Right lobe of liver (tissue), 6 donors: ENCODE measurements around the gene KCNH2. TPM values are rescaled to one million over a fixed set of nuclear protein-coding genes. Genes with fewer than 3 reads are reported as not detected.

Experiments
- ATAC-seq, 4 donors: fragments of 200-7000 bp; cut with Tn5 transposase; one replicate each; pipeline ENCODE4 v1.9.1; 2020; ENCODE audit warnings: mild to moderate bottlenecking in 4 of 4, moderate library complexity in 4 of 4
- DNase-seq, 3 donors: peaks; one replicate each; pipeline ENCODE4 v3.0.0-alpha.2; 2020
- H3K27ac ChIP-seq, 3 donors: fragments of 200-600 bp; one replicate each; pipeline ENCODE4 v1.8.0; 2022
- H3K27me3 ChIP-seq, 2 donors: fragments of 200-600 bp; one replicate each; pipeline ENCODE4 v1.8.0; 2022
- H3K36me3 ChIP-seq, 4 donors: fragments of 200-600 bp; sonication (generic) in 1 of 4; one replicate each; pipeline versions ENCODE4 v1.5.1 to v1.8.0; 2017 to 2022; ENCODE audit warnings: control low read depth in 1 of 4
- H3K4me1 ChIP-seq, 4 donors: fragments of 200-600 bp; sonication (generic) in 1 of 4; one replicate each; pipeline versions ENCODE4 v1.5.1 to v1.8.0; 2017 to 2022; ENCODE audit warnings: control low read depth in 1 of 4
- H3K4me3 ChIP-seq, 3 donors: fragments of 200-600 bp; one replicate each; pipeline ENCODE4 v1.8.0; 2022
- H3K9me3 ChIP-seq, 4 donors: fragments of 200-600 bp; sonication (generic) in 1 of 4; one replicate each; pipeline versions ENCODE4 v1.5.1 to v1.8.0; 2017 to 2022; ENCODE audit warnings: control low read depth in 1 of 4
- CTCF ChIP-seq, 4 donors: fragments of 200-600 bp in 3 of 4; fragments of 450-650 bp in 1 of 4; IDR thresholded peaks; one replicate each; pipeline versions ENCODE4 v1.5.1 to v1.8.0; 2016 to 2022; ENCODE audit warnings: antibody characterized with exemption in 4 of 4, mild to moderate bottlenecking in 2 of 4
- POLR2A ChIP-seq: fragments of 450-650 bp; IDR thresholded peaks from one replicate; pipeline ENCODE4 v1.6.1; 2017; ENCODE audit warnings: antibody characterized with exemption, mild to moderate bottlenecking
- WGBS: methylation state at CpG from one replicate; pipeline ENCODE4 v1.1.6; 2018; ENCODE audit warnings: low coverage, low lambda C conversion rate; ENCODE audit not compliant: insufficient coverage; ENCODE audit errors: missing lambda C conversion rate; 5-methylcytosine and 5-hydroxymethylcytosine counted together
- intact Hi-C, 2 donors: fragments of 100-400 bp; cut with DNase I; formaldehyde crosslinking; loops; one replicate each; pipeline versions ENCODE4 v1.11.2 to v1.14.1; 2022
- total RNA-seq, 6 experiments: library from RNA; depleted of rRNA in 2 of 6; stranded (reverse); fragments of >200 nt in 2 of 6; fragmentation: NEBNext Ultra II Directional in 3 of 6; extraction: Animal tissue kit (Norgen Biotek cat#: 25700) in 3 of 6; gene quantifications; one replicate each; pipeline versions ENCODE4 v1.1.0 to v1.2.4, GENCODE V29; 2016 to 2023
- donor health status: DM: no; HTN: yes; CAD: no.
- donor health status: DM: no; HTN: no; CAD: no.
- donor health status: DM: no; HTN: no; CAD: no.
- donor health status: DM: no; HTN: yes; CAD: no.
- donor health status: DM: no; HTN: yes; CAD: no.

KCNH2 gene
- total RNA-seq, 6 experiments from 2014 or later = 0.11 to 0.69 (median 0.18) TPM; not detected in 1

DNA sequence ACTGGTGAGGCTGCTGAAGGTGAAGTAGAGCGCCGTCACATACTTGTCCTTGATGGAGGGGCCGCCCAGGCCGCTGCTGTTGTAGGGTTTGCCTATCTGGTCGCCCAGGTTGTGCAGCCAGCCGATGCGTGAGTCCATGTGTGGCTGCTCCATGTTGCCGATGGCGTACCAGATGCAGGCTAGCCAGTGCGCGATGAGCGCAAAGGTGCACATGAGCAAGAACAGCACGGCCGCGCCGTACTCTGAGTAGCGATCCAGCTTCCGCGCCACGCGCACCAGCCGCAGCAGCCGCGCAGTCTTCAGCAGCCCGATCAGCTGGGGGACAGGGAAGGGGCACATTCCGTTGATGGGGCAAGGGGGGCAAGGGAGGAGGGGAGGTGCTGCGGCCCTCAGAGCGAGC, 26.6 kb downstream of the KCNH2 start:
- intact Hi-C loops = no loop called here
- DNase-seq (peak in 1 of 3 donors; percentile 47), ATAC-seq (no peak)
- WGBS = no CpG with 5 or more reads among the region's 28 CpGs
- no peaks in the 10 kb centered on the region for H3K36me3 ChIP-seq
- H3K27me3 ChIP-seq = no peaks in the 10 kb centered on the region
- no peak for TF ChIP-seq POLR2A
- no peak for TF ChIP-seq CTCF (IDR thresholded peaks at IDR 0.05)
- H3K9me3 ChIP-seq = no peaks in the 10 kb centered on the region
- H3K27ac ChIP-seq = no peak overlapping the region
- H3K4me1 ChIP-seq = no peaks in the 10 kb centered on the region
- H3K4me3 ChIP-seq = no peak overlapping the region

DNA sequence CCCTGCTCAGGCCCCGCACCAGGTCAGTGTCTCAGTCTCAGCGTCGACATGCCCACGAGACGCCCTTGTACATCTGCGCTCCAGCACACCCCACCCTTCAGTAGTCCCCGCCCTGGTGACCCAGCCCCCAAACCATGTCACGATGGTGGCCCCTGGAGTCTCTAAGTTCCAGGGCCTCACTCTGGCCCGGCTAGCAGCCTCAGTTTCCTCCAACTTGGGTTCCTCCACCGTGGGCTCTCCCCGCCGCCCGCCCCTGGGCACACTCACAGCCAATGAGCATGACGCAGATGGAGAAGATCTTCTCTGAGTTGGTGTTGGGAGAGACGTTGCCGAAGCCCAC, 27.0 kb downstream of the KCNH2 start:
- no peaks in the 10 kb centered on the region for H3K36me3 ChIP-seq
- intact Hi-C loops = no loop called here
- WGBS = 96% methylated on average over 4 of the region's 16 CpGs
- ATAC-seq (no peak), DNase-seq (peak in 1 of 3 donors; percentile 47)
- H3K9me3 ChIP-seq = no peaks in the 10 kb centered on the region
- no peaks in the 10 kb centered on the region for H3K4me1 ChIP-seq
- H3K27ac ChIP-seq = no peak overlapping the region
- TF ChIP-seq POLR2A (no peak), CTCF (IDR thresholded peaks at IDR 0.05) (no peak)
- no peaks in the 10 kb centered on the region for H3K27me3 ChIP-seq
- no peak overlapping the region for H3K4me3 ChIP-seq

GRCh38 chr7:150950496-150951180, 27.5 kb downstream of the KCNH2 start:
- no peak for ATAC-seq
- Histone ChIP-seq H3K4me1 (no peaks in the 10 kb centered on the region), H3K4me3 (no peak overlapping the region), H3K27me3 (no peaks in the 10 kb centered on the region), H3K9me3 (no peaks in the 10 kb centered on the region), H3K27ac (no peak overlapping the region), H3K36me3 (no peaks in the 10 kb centered on the region)
- TF ChIP-seq CTCF (IDR thresholded peaks at IDR 0.05) (no peak), POLR2A (no peak)
- WGBS = 85% methylated on average over 6 of the region's 27 CpGs
- DNase-seq = peak in 1 of 3 donors; percentile 17
- intact Hi-C loops = no loop called here

GRCh38 chr7:150949971-150950491, 28.1 kb downstream of the KCNH2 start:
- ATAC-seq = no peak
- H3K4me1 ChIP-seq = no peaks in the 10 kb centered on the region

More at GRCh38 chr7:150949971-150950491, 28.1 kb downstream of the KCNH2 start:
- H3K27ac ChIP-seq = no peak overlapping the region
- TF ChIP-seq POLR2A (no peak), CTCF (IDR thresholded peaks at IDR 0.05) (no peak)
- intact Hi-C loops = no loop called here
- H3K36me3 ChIP-seq = no peaks in the 10 kb centered on the region
- no peaks in the 10 kb centered on the region for H3K9me3 ChIP-seq
- WGBS = 76% methylated on average over 5 of the region's 16 CpGs
- H3K4me3 ChIP-seq = no peak overlapping the region
- no peaks in the 10 kb centered on the region for H3K27me3 ChIP-seq
- peak in 1 of 3 donors; percentile 35 for DNase-seq
